NT2/D1 (cell line): ENCODE results near the gene MAP3K8.

Source experiments
- DNase-seq: peaks from one replicate; pipeline ENCODE4 v3.0.0-alpha.2; 2011; ENCODE audit warnings: low read depth, low spot score
- H3K27me3 ChIP-seq: 2 replicates; pipeline ENCODE4 v1.6.0; 2011; ENCODE audit warnings: mild to moderate bottlenecking; ENCODE audit not compliant: insufficient read length, insufficient read depth
- H3K36me3 ChIP-seq: 2 replicates; pipeline ENCODE4 v1.6.1; 2011; ENCODE audit warnings: mild to moderate bottlenecking, low read length, mixed read lengths; ENCODE audit not compliant: insufficient read depth, insufficient read length
- H3K4me1 ChIP-seq: 2 replicates; pipeline ENCODE4 v1.5.1; 2011; ENCODE audit not compliant: insufficient read depth, insufficient read length
- H3K4me3 ChIP-seq: 2 replicates; pipeline ENCODE4 v1.5.1; 2011; ENCODE audit warnings: low read depth; ENCODE audit not compliant: insufficient read length
- H3K9ac ChIP-seq: 2 replicates; pipeline ENCODE4 v1.6.0; 2011; ENCODE audit warnings: low read depth; ENCODE audit not compliant: insufficient read length
- H3K9me3 ChIP-seq: 2 replicates; pipeline ENCODE4 v1.5.1; 2011; ENCODE audit warnings: mild to moderate bottlenecking, low read length; ENCODE audit not compliant: insufficient read depth
- SUZ12 ChIP-seq: IDR thresholded peaks from 2 replicates; pipeline ENCODE4 v1.6.1; 2011; ENCODE audit not compliant: insufficient read length, insufficient read depth; ENCODE audit errors: extremely low read depth
- YY1 ChIP-seq: IDR thresholded peaks from 2 replicates; pipeline ENCODE4 v1.6.1; 2011; ENCODE audit not compliant: insufficient read length, insufficient read depth
- ZNF274 ChIP-seq: IDR thresholded peaks from 2 replicates; pipeline ENCODE4 v1.6.1; 2011; ENCODE audit warnings: mild to moderate bottlenecking, low read depth, low read length

The MAP3K8 gene

DNA sequence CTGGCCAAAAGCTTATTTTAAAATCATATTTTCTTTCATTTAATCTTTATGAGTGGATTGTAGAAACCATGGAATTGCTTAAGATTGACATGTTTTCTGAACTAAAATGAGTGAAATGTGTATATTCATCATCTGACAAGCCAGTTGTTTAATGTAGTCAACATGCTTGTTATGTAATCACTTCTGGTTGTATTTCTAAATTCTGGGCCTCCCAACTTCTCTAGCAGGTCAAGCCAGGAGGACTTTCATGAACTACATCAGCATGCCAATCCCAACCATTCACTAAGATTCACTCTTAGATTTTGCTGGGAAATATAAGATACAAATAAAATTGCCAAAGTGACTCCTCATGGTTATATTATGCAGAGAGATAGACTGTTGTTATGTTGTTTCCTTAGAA, 21.1 kb upstream of the MAP3K8 start:
- Histone ChIP-seq H3K27me3 (no peaks in the 10 kb centered on the region), H3K36me3 (no peaks in the 10 kb centered on the region), H3K4me1 (no peaks in the 10 kb centered on the region), H3K9me3 (no peaks in the 10 kb centered on the region), H3K4me3 (no peak overlapping the region), H3K9ac (no peak overlapping the region)
- DNase-seq, result no peak
- TF ChIP-seq SUZ12 (no peak), YY1 (no peak), ZNF274 (no peak)

DNA sequence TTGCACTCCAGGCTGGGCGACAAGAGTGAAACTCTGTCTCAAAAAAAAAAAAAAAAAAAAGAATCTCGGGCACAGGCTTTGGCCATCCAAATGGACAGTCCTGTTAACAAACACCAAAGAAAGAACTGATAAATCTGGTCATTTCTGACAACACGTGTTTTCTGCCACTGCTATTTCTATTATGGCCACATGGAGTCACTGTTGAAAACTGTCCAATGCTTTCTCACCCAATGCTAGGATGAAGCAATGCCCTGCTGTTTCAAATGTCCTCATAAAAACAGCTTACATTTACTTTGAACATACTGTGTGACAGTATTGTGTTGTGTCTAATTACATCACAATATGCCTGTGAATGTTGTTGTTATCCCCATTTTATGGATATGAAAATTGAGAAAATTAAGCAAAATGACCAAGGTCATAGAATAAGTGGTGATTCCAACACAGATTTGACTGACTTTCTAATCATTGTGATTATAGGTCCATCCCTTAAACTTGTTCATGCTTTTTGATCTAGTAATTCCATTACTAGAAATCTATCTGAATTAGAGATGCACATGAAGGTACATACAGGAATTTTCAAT, 19.9 kb upstream of the MAP3K8 start:
- H3K27me3 ChIP-seq, result no peaks in the 10 kb centered on the region
- DNase-seq, result no peak
- no peak overlapping the region for H3K9ac ChIP-seq
- TF ChIP-seq ZNF274, result no peak
- no peaks in the 10 kb centered on the region for H3K9me3 ChIP-seq
- H3K4me1 ChIP-seq, result no peaks in the 10 kb centered on the region
- H3K4me3 ChIP-seq, result no peak overlapping the region
- no peaks in the 10 kb centered on the region for H3K36me3 ChIP-seq

DNA sequence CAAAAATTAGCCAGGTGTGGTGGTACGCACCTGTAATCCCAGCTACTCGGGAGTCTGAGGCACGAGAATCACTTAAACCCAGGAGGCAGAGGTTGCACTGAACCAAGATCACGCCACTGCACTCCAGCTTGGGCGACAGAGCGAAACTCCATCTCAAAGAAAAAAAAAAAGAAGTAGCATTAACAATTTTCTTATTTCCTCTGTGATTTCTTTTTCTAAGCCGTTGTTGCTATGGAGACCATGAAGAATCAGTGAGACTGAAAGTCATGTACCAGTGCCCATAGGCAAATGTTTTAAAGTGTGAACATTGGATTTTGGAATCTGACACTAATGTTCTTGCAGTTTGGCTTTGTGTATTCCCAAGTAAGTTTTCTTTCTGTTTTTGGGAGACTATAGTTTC, 18.4 kb upstream of the MAP3K8 start:
- H3K27me3 ChIP-seq, result no peaks in the 10 kb centered on the region
- no peak for DNase-seq
- H3K9ac ChIP-seq, result no peak overlapping the region
- TF ChIP-seq ZNF274, result no peak
- no peak for TF ChIP-seq YY1
- TF ChIP-seq SUZ12, result no peak
- H3K4me3 ChIP-seq, result no peak overlapping the region
- H3K36me3 ChIP-seq, result no peaks in the 10 kb centered on the region
- no peaks in the 10 kb centered on the region for H3K9me3 ChIP-seq
- no peaks in the 10 kb centered on the region for H3K4me1 ChIP-seq

DNA sequence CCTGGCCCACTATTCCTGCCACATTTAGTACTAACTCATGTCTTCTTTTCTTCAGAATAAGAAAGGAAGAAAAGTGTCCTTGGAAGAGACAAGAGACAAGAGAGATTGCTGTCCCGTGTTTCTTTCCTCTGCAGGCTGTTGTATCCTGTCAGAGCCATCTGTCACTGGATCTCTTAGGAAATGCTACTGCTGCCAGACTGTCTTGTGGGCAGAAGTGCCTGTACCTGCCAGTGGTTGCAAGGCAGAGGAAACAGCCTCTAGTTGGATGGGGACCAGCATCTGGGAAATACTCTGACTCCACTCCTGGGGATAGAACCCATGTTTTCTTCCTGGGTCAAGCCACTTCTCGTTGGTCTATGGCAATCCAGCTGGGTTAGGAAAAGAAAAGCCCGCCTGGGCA, 16.7 kb upstream of the MAP3K8 start:
- TF ChIP-seq SUZ12 (no peak), ZNF274 (no peak), YY1 (no peak)
- H3K4me3 ChIP-seq, result no peak overlapping the region
- no peaks in the 10 kb centered on the region for H3K36me3 ChIP-seq
- DNase-seq, result no peak
- no peaks in the 10 kb centered on the region for H3K27me3 ChIP-seq
- H3K9ac ChIP-seq, result no peak overlapping the region
- no peaks in the 10 kb centered on the region for H3K4me1 ChIP-seq
- no peaks in the 10 kb centered on the region for H3K9me3 ChIP-seq

DNA sequence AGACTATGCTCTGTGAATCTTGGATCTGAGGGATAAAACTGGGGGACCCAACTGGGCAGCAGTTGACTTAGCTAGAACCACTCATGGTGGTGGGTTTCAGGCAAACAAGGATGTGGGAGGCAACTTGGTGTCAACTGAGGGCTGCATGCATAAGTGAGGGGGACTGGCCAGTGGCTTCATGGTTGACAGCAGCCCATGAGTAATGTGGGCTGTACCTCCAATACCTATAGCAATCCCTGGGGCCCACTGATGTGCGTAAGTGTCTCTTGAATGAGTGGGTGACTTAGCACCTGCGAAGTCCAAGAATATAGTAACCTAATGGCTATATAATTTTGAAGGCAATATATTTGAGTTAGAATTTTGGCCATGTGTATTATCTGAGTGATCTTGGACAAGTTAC, 13.7 kb upstream of the MAP3K8 start:
- Histone ChIP-seq H3K9me3 (no peaks in the 10 kb centered on the region), H3K4me3 (no peak overlapping the region), H3K4me1 (peaks cover 2% of the 10 kb centered on the region), H3K36me3 (no peaks in the 10 kb centered on the region), H3K27me3 (no peaks in the 10 kb centered on the region), H3K9ac (no peak overlapping the region)
- no peak for DNase-seq
- TF ChIP-seq ZNF274 (no peak), SUZ12 (no peak), YY1 (no peak)

DNA sequence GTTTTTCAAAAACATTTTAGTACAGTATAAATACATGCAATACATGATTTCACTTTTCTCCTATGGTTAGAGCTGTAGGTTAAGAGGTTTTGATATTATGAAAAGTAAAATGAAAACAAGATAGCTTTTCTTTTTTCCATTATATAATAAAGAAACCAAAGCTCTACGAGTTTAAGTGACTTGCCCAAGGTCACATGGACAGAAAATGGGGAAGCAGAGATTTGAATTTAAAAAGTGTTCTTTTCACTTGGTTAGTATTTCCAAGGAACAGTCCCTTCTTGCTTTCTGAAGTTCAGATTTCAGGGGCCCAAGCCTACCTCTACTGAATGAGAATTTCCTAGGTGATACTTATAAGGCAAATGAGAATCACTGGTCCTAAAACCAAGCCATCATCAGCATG, 13.2 kb upstream of the MAP3K8 start:
- H3K4me3 ChIP-seq, result no peak overlapping the region
- H3K9me3 ChIP-seq, result no peaks in the 10 kb centered on the region
- TF ChIP-seq SUZ12 (no peak), ZNF274 (no peak), YY1 (no peak)
- no peaks in the 10 kb centered on the region for H3K27me3 ChIP-seq
- no peak for DNase-seq
- no peak overlapping the region for H3K9ac ChIP-seq
- H3K36me3 ChIP-seq, result no peaks in the 10 kb centered on the region
- peaks cover 3% of the 10 kb centered on the region for H3K4me1 ChIP-seq

DNA sequence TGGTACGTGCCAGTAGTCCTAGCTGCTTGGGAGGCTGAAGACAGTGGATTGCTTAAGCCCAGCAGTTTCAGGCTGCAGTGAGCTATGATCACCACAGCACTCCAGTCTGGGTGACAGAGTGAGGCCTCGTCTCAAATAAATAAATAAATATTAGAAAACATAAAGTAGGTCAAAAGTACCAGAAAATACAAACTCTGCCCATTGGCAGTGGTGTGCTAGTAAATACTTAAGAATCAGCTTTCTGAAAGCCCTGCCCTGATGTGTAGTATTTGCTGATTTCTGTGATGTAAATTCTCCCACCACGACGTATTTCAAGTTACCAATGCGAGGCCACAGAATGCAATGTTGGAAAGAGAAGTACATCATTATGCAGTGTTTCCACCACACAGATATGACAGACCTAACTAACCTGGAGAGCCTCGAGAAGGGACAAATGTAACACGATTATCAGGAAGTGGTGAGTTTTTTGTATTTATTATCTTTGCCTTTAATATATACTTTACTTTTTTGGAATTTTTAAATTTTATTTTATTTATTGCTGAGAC, 11.8 kb upstream of the MAP3K8 start:
- no peaks in the 10 kb centered on the region for H3K36me3 ChIP-seq
- H3K9ac ChIP-seq, result no peak overlapping the region
- TF ChIP-seq ZNF274, result no peak
- TF ChIP-seq SUZ12, result no peak
- no peak for TF ChIP-seq YY1
- no peaks in the 10 kb centered on the region for H3K9me3 ChIP-seq
- DNase-seq, result no peak
- H3K27me3 ChIP-seq, result no peaks in the 10 kb centered on the region
- peaks cover 3% of the 10 kb centered on the region for H3K4me1 ChIP-seq
- H3K4me3 ChIP-seq, result no peak overlapping the region
